Measurements from ENCODE around the gene SPAG5.

GRCh38 chr17:28644787-28645575, 46.2 kb upstream of the SPAG5 start, which contains the start of gene BLTP2:
- TF ChIP-seq MTA2 (IDR thresholded peaks at IDR 0.05; ENCODE audit: low read depth) (no peak; the same call in 1 of the 2 replicates), EZH2 (IDR thresholded peaks at IDR 0.05; ENCODE audit: borderline replicate concordance, control insufficient read depth, low read depth, low read length) (no peak), YY1 (IDR thresholded peaks at IDR 0.05; ENCODE audit: low read depth, low read length) (peak; percentile 91), TARDBP (IDR thresholded peaks at IDR 0.05; ENCODE audit: borderline replicate concordance) (no peak), ATF7 (IDR thresholded peaks at IDR 0.05; ENCODE audit: low read depth) (peak; percentile 73), ETV6 (conservative IDR thresholded peaks at IDR 0.05 in 1 of 2, IDR thresholded peaks at IDR 0.05 in 1 of 2; ENCODE audit: borderline replicate concordance in 1 of 2, low read depth in 1 of 2) (no peak)
- TF ChIP-seq, protein P1, sequence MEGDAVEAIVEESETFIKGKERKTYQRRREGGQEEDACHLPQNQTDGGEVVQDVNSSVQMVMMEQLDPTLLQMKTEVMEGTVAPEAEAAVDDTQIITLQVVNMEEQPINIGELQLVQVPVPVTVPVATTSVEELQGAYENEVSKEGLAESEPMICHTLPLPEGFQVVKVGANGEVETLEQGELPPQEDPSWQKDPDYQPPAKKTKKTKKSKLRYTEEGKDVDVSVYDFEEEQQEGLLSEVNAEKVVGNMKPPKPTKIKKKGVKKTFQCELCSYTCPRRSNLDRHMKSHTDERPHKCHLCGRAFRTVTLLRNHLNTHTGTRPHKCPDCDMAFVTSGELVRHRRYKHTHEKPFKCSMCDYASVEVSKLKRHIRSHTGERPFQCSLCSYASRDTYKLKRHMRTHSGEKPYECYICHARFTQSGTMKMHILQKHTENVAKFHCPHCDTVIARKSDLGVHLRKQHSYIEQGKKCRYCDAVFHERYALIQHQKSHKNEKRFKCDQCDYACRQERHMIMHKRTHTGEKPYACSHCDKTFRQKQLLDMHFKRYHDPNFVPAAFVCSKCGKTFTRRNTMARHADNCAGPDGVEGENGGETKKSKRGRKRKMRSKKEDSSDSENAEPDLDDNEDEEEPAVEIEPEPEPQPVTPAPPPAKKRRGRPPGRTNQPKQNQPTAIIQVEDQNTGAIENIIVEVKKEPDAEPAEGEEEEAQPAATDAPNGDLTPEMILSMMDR (IDR thresholded peaks at IDR 0.05 in 2 of 3, conservative IDR thresholded peaks at IDR 0.05 in 1 of 3; ENCODE audit: control insufficient read depth in 2 of 3, extremely low read depth in 1 of 3, insufficient read depth in 1 of 3, low read depth in 3 of 3, low read length in 3 of 3) = no peak

Data from GM12878 (cell line).